Measurements from ENCODE around the gene CDS2. TPM values are rescaled to one million over a fixed set of nuclear protein-coding genes. Genes with fewer than 3 reads are reported as not detected.

CDS2 gene
- total RNA-seq = 10 to 100 TPM; 12.3 to 16.9 (median 14.7) TPM

- DNase-seq (ENCODE audit: low spot score in 2 of 2) = peak; percentile 100
- TF ChIP-seq POLR2A (IDR thresholded peaks at IDR 0.05) = no peak
- TF ChIP-seq, protein P1, sequence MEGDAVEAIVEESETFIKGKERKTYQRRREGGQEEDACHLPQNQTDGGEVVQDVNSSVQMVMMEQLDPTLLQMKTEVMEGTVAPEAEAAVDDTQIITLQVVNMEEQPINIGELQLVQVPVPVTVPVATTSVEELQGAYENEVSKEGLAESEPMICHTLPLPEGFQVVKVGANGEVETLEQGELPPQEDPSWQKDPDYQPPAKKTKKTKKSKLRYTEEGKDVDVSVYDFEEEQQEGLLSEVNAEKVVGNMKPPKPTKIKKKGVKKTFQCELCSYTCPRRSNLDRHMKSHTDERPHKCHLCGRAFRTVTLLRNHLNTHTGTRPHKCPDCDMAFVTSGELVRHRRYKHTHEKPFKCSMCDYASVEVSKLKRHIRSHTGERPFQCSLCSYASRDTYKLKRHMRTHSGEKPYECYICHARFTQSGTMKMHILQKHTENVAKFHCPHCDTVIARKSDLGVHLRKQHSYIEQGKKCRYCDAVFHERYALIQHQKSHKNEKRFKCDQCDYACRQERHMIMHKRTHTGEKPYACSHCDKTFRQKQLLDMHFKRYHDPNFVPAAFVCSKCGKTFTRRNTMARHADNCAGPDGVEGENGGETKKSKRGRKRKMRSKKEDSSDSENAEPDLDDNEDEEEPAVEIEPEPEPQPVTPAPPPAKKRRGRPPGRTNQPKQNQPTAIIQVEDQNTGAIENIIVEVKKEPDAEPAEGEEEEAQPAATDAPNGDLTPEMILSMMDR (IDR thresholded peaks at IDR 0.05) = peak in 1 of 3 donors; percentile 36
- peak within 1 kb of the TSS; percentile 76 for H3K4me3 ChIP-seq (ENCODE audit: low read depth, poor library complexity, severe bottlenecking)
- intact Hi-C loops (cut with DNase I; ENCODE audit: low total_unique reads) = loop anchor here (5.0 kb wide), 1 partner anchor 66 kb away; no protein-coding TSS in a partner anchor
- WGBS, 2 donors = 0 to 1% methylated on average over 8 to 38 of the region's 78 CpGs
Measured at GRCh38 chr20:5126512-5127203, at the start of gene CDS2. Gene CDS2 (plus strand): TSS chr20:5127008. CDS start chr20:5127093, 85 bp downstream.

DNA sequence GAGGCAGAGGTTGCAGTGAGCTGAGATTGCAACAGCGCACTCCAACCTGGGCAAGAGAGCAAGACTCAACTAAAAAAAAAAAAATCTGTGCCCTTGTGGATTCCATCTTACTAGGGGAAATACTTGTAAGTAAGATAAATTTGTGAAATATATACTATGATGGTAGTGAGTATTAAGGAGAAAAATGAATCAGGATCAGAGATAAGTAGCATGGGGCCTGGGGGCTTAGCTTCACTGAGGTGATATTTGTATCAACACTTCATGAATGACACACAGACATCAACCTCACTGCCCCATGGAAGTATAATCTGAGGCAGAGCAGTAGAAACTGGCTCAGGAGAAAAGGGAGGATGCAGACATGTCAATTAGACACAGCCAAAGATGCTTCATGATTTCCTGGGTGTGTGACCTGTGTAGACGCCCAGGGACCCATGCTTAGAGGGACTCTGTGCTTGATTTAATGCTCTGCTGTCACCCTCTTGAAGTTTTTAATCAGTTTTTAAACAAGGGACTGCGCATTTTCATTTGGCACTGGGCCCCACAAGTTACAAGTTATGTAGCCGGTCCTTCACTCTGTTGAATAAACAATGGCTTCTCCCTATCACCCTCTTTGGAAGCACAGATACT, 48.9 kb upstream of the CDS2 start:
- 54 to 66% methylated on average over 4 of the region's 4 CpGs for WGBS, 2 donors
- intact Hi-C loops (cut with DNase I; ENCODE audit: low total_unique reads) = no loop called here
- TF ChIP-seq, protein P1 (IDR thresholded peaks at IDR 0.05) = no peak
- TF ChIP-seq POLR2A (IDR thresholded peaks at IDR 0.05) = no peak
- no peak for DNase-seq (ENCODE audit: low spot score in 2 of 2)
- no peak overlapping the region for H3K4me3 ChIP-seq (ENCODE audit: low read depth, poor library complexity, severe bottlenecking)

GRCh38 chr20:5078399-5078958, 48.3 kb upstream of the CDS2 start:
- peak; percentile 75 to 90 for DNase-seq (ENCODE audit: low spot score in 2 of 2)
- TF ChIP-seq, protein P1 (IDR thresholded peaks at IDR 0.05) = no peak
- TF ChIP-seq POLR2A (IDR thresholded peaks at IDR 0.05) = no peak
- intact Hi-C loops (cut with DNase I; ENCODE audit: low total_unique reads) = no loop called here
- 46 to 54% methylated on average over 11 of the region's 11 CpGs for WGBS, 2 donors
- no peak overlapping the region for H3K4me3 ChIP-seq (ENCODE audit: low read depth, poor library complexity, severe bottlenecking)

GRCh38 chr20:5080384-5080877, 46.4 kb upstream of the CDS2 start:
- TF ChIP-seq POLR2A (IDR thresholded peaks at IDR 0.05) = no peak
- TF ChIP-seq, protein P1 (IDR thresholded peaks at IDR 0.05) = no peak
- WGBS, 2 donors = 75 to 79% methylated on average over 10 of the region's 10 CpGs
- no peak overlapping the region for H3K4me3 ChIP-seq (ENCODE audit: low read depth, poor library complexity, severe bottlenecking)
- intact Hi-C loops (cut with DNase I; ENCODE audit: low total_unique reads) = no loop called here
- peak; percentile 68 to 93 for DNase-seq (ENCODE audit: low spot score in 2 of 2)

DNA sequence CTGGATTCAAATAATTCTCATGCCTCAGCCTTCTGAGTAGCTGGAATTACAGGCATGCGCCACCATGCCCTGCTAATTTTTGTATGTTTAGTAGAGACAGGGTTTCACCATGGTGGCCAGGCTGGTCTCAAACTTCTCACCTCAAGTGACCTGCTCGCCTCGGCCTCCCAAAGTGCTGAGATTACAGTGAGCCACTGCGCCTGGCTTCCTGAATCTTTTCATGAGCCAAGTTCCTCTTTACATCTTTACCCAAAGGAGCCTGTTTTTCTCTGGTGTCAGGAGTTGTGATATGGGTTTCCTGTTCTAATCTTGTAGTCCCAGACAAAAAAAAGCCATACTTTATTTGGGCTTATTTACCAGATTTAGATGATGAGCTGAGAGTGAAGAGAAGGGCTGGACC, 41.4 kb upstream of the CDS2 start:
- 82 to 90% methylated on average over 4 of the region's 4 CpGs for WGBS, 2 donors

More for the DNA sequence above, 41.4 kb upstream of the CDS2 start:
- TF ChIP-seq POLR2A (IDR thresholded peaks at IDR 0.05) = no peak
- TF ChIP-seq, protein P1 (IDR thresholded peaks at IDR 0.05) = no peak
- DNase-seq (ENCODE audit: low spot score in 2 of 2) = peak in 1 of 2 donors; percentile 25
- intact Hi-C loops (cut with DNase I; ENCODE audit: low total_unique reads) = no loop called here
- H3K4me3 ChIP-seq (ENCODE audit: low read depth, poor library complexity, severe bottlenecking) = no peak overlapping the region

Data from lower leg skin (tissue), 4 donors.